HEK293 (cell line): Measurements from ENCODE around the gene COL25A1.

Experiments used
- CTCF ChIA-PET: fragments of 350-600 bp; formaldehyde crosslinking; extraction: SDS; loops from one replicate; lab custom pipeline; 2021; ENCODE audit warnings: antibody characterized with exemption; lab: Yijun Ruan, JAX
- POLR2A ChIA-PET: fragments of 300-600 bp; formaldehyde crosslinking; extraction: SDS; loops from one replicate; lab custom pipeline; 2020; ENCODE audit warnings: antibody characterized with exemption, inconsistent platforms; lab: Yijun Ruan, JAX
- H3K27ac ChIP-seq: fragments of 200-500 bp; sonication (Bioruptor generic); 2 replicates; pipeline ENCODE4 v1.5.1; 2014; ENCODE audit warnings: low read depth, low read length, control low read depth, inconsistent platforms; ENCODE audit errors: extremely low read depth
- H3K36me3 ChIP-seq, 2 experiments: fragments of 200-500 bp in 1 of 2; sonication (Bioruptor generic) in 1 of 2; 1 replicate in 1 of 2; 2 replicates in 1 of 2; pipeline ENCODE4 v1.5.1; 2014 to 2017; ENCODE audit warnings: inconsistent platforms in 2 of 2, low read length in 2 of 2; ENCODE audit not compliant: control insufficient read depth in 2 of 2, insufficient read depth in 1 of 2
- H3K4me1 ChIP-seq: fragments of 200-500 bp; sonication (Bioruptor generic); 2 replicates; pipeline ENCODE4 v1.5.1; 2014; ENCODE audit warnings: mild to moderate bottlenecking, low read length, inconsistent platforms; ENCODE audit not compliant: control insufficient read depth, insufficient read depth
- H3K4me3 ChIP-seq: 2 replicates; pipeline ENCODE4 v1.5.1; 2011; ENCODE audit warnings: low read depth, mild to moderate bottlenecking, control low read depth, low read length, moderate library complexity
- H3K9me3 ChIP-seq: fragments of 200-500 bp; sonication (Bioruptor generic); 2 replicates; pipeline ENCODE4 v1.5.1; 2014; ENCODE audit warnings: low read depth, low read length, inconsistent platforms; ENCODE audit not compliant: control insufficient read depth, insufficient read depth
- MEIS1 ChIP-seq: sonication (generic); formaldehyde crosslinking; IDR thresholded peaks from 2 replicates; pipeline ENCODE4 v1.8.1; 2022; ENCODE audit warnings: missing genetic modification reagents, mild to moderate bottlenecking, borderline replicate concordance
- SALL2 ChIP-seq: fragments of 450-650 bp; formaldehyde crosslinking; IDR thresholded peaks from 2 replicates; pipeline ENCODE4 v1.5.0; 2017; ENCODE audit warnings: missing biosample characterization, mild to moderate bottlenecking, missing genetic modification characterization, borderline replicate concordance
- SP7 ChIP-seq: fragments of 450-650 bp; formaldehyde crosslinking; IDR thresholded peaks from 2 replicates; pipeline ENCODE4 v1.5.1; 2016; ENCODE audit warnings: missing biosample characterization, missing genetic modification characterization
- TCF7L2 ChIP-seq: IDR thresholded peaks from 2 replicates; pipeline ENCODE4 v1.6.1; 2011; ENCODE audit warnings: low read depth, mild to moderate bottlenecking, inconsistent platforms, low read length, moderate library complexity, borderline replicate concordance
- ZBTB1 ChIP-seq: fragments of 450-650 bp; formaldehyde crosslinking; IDR thresholded peaks from 2 replicates; pipeline ENCODE4 v1.5.1; 2016; ENCODE audit warnings: missing biosample characterization, missing genetic modification characterization
- ZNF132 ChIP-seq: fragments of 450-650 bp; formaldehyde crosslinking; IDR thresholded peaks from 2 replicates; pipeline ENCODE4 v1.5.1; 2017; ENCODE audit warnings: missing biosample characterization, missing genetic modification characterization, borderline replicate concordance
- ZNF202 ChIP-seq: fragments of 450-650 bp; formaldehyde crosslinking; IDR thresholded peaks from 2 replicates; pipeline ENCODE4 v1.5.1; 2016; ENCODE audit warnings: missing biosample characterization, missing genetic modification characterization, borderline replicate concordance
- ZNF221 ChIP-seq: fragments of 450-650 bp; formaldehyde crosslinking; IDR thresholded peaks from 2 replicates; pipeline ENCODE4 v1.5.1; 2017; ENCODE audit warnings: missing biosample characterization, missing genetic modification characterization, borderline replicate concordance
- ZNF24 ChIP-seq: fragments of 450-650 bp; formaldehyde crosslinking; IDR thresholded peaks from 2 replicates; pipeline ENCODE4 v1.5.1; 2016; ENCODE audit warnings: missing biosample characterization, missing genetic modification characterization
- ZNF350 ChIP-seq: fragments of 450-650 bp; formaldehyde crosslinking; IDR thresholded peaks from 2 replicates; pipeline ENCODE4 v1.5.0; 2017; ENCODE audit warnings: missing biosample characterization, mild to moderate bottlenecking, missing genetic modification characterization
- ZNF404 ChIP-seq: fragments of 450-650 bp; formaldehyde crosslinking; IDR thresholded peaks from 2 replicates; pipeline ENCODE4 v1.5.1; 2017; ENCODE audit warnings: missing biosample characterization, missing genetic modification characterization
- ZNF48 ChIP-seq: fragments of 450-650 bp; formaldehyde crosslinking; IDR thresholded peaks from 2 replicates; pipeline ENCODE4 v1.5.1; 2016; ENCODE audit warnings: missing biosample characterization, missing genetic modification characterization
- ZNF510 ChIP-seq: fragments of 450-650 bp; formaldehyde crosslinking; IDR thresholded peaks from 2 replicates; pipeline ENCODE4 v1.5.1; 2018; ENCODE audit warnings: mild to moderate bottlenecking, missing genetic modification characterization, missing biosample characterization; ENCODE audit not compliant: insufficient replicate concordance
- ZNF518A ChIP-seq: fragments of 450-650 bp; formaldehyde crosslinking; conservative IDR thresholded peaks from 2 replicates; pipeline ENCODE4 v1.5.1; 2016; ENCODE audit warnings: low read depth, missing biosample characterization, missing genetic modification characterization
- ZNF548 ChIP-seq: fragments of 450-650 bp; formaldehyde crosslinking; IDR thresholded peaks from 2 replicates; pipeline ENCODE4 v1.5.1; 2016; ENCODE audit warnings: missing biosample characterization, missing genetic modification characterization
- ZNF555 ChIP-seq: fragments of 450-650 bp; formaldehyde crosslinking; conservative IDR thresholded peaks from 2 replicates; pipeline ENCODE4 v1.5.1; 2017; ENCODE audit warnings: missing biosample characterization, mild to moderate bottlenecking, missing genetic modification characterization, inconsistent platforms
- ZNF571 ChIP-seq: fragments of 450-650 bp; formaldehyde crosslinking; IDR thresholded peaks from 2 replicates; pipeline ENCODE4 v1.5.0; 2017; ENCODE audit warnings: missing biosample characterization, missing genetic modification characterization
- ZSCAN18 ChIP-seq: fragments of 450-650 bp; formaldehyde crosslinking; IDR thresholded peaks from 2 replicates; pipeline ENCODE4 v1.5.1; 2016; ENCODE audit warnings: missing biosample characterization, missing genetic modification characterization
- ZSCAN23 ChIP-seq: fragments of 450-650 bp; formaldehyde crosslinking; IDR thresholded peaks from 2 replicates; pipeline ENCODE4 v1.5.1; 2016; ENCODE audit warnings: missing biosample characterization, missing genetic modification characterization

The COL25A1 gene

GRCh38 chr4:108889696-108890483 lies 412.6 kb downstream of the COL25A1 start (continued):
- no peak for TF ChIP-seq ZNF221 (tag by site-specific recombination)
- no peak for TF ChIP-seq ZSCAN23

GRCh38 chr4:108888769-108889168 lies 413.7 kb downstream of the COL25A1 start:
- POLR2A ChIA-PET = no interaction called here
- Histone ChIP-seq H3K36me3 (no peaks in the 10 kb centered on the region), H3K27ac (no peak overlapping the region), H3K4me3 (no peak overlapping the region), H3K9me3 (no peaks in the 10 kb centered on the region), H3K4me1 (no peaks in the 10 kb centered on the region)
- CTCF ChIA-PET = no interaction called here
- no peak for TF ChIP-seq SALL2 (tag by site-specific recombination)
- TF ChIP-seq ZSCAN18 (tag by site-specific recombination) = no peak
- no peak for TF ChIP-seq ZBTB1 (tag by site-specific recombination)
- no peak for TF ChIP-seq ZNF404
- no peak for TF ChIP-seq ZNF202 (tag by site-specific recombination)
- no peak for TF ChIP-seq TCF7L2
- no peak for TF ChIP-seq ZNF510 (tag by site-specific recombination)
- no peak for TF ChIP-seq SP7
- TF ChIP-seq ZNF555 (tag by site-specific recombination) = no peak
- TF ChIP-seq ZNF24 (tag by site-specific recombination) = no peak
- TF ChIP-seq ZNF571 (tag by site-specific recombination) = no peak
- TF ChIP-seq ZNF518A (tag by site-specific recombination) = no peak
- no peak for TF ChIP-seq ZNF548
- TF ChIP-seq MEIS1 (CRISPR knock-in tag) = no peak
- no peak for TF ChIP-seq ZNF48
- TF ChIP-seq ZNF350 (tag by site-specific recombination) = no peak
- no peak for TF ChIP-seq ZNF132 (tag by site-specific recombination)
